ENCODE data around the gene EPAS1. TPM values are rescaled to one million over a fixed set of nuclear protein-coding genes. Genes with fewer than 3 reads are reported as not detected.

The EPAS1 gene
- total RNA-seq, 4 donors from 2014 or later, result 102 to 260 (median 167) TPM

- Histone ChIP-seq H3K4me3 (no peak overlapping the region), H3K27ac (peak overlapping the region in 1 of 4 donors; percentile 6), H3K4me1 (peaks cover 0 to 16% (median 4%) of the 10 kb centered on the region in 4 donors), H3K9me3 (no peaks in the 10 kb centered on the region), H3K27me3 (no peaks in the 10 kb centered on the region), H3K36me3 (peaks cover 0 to 17% (median 0%) of the 10 kb centered on the region in 4 donors)
- WGBS, 2 donors (ENCODE audit: low coverage in 1 of 2), result 68 to 75% methylated on average over 6 to 9 of the region's 9 CpGs
- intact Hi-C loops (cut with DNase I; ENCODE audit: low total_unique reads) (loop anchor here (10.0 kb wide), 1 partner anchor 385 kb away; no protein-coding TSS in a partner anchor), in situ Hi-C loops (cut with MboI; ENCODE audit: low pct_ligation_motif_present in 1 of 4, low pct_unique_long_range_greater_than_20kb in 1 of 4, low sequenced_read_pairs in 3 of 4) (loop anchor here in 1 of 4 donors (10.0 kb wide), 1 partner anchor 365 kb away; no protein-coding TSS in a partner anchor)
- DNase-seq, result no peak
- TF ChIP-seq POLR2A (IDR thresholded peaks at IDR 0.05), result no peak
- TF ChIP-seq CTCF (IDR thresholded peaks at IDR 0.05), result no peak
- TF ChIP-seq POLR2AphosphoS5 (IDR thresholded peaks at IDR 0.05), result peak in 1 of 3 donors; percentile 23
- no peak for TF ChIP-seq EP300 (IDR thresholded peaks at IDR 0.05; ENCODE audit: low read depth)
Observed at GRCh38 chr2:46379213-46380037, 82.2 kb downstream of the EPAS1 start.

- Histone ChIP-seq H3K27me3 (no peaks in the 10 kb centered on the region), H3K9me3 (no peaks in the 10 kb centered on the region), H3K27ac (peak overlapping the region in 1 of 4 donors; percentile 6), H3K4me3 (no peak overlapping the region), H3K36me3 (peaks cover 0 to 22% (median 0%) of the 10 kb centered on the region in 4 donors), H3K4me1 (peaks cover 0 to 16% (median 4%) of the 10 kb centered on the region in 4 donors)
- intact Hi-C loops (cut with DNase I; ENCODE audit: low total_unique reads) (no loop called here), in situ Hi-C loops (cut with MboI; ENCODE audit: low pct_ligation_motif_present in 1 of 4, low pct_unique_long_range_greater_than_20kb in 1 of 4, low sequenced_read_pairs in 3 of 4) (no loop called here)
- TF ChIP-seq POLR2AphosphoS5 (IDR thresholded peaks at IDR 0.05) (no peak), CTCF (IDR thresholded peaks at IDR 0.05) (no peak), EP300 (IDR thresholded peaks at IDR 0.05; ENCODE audit: low read depth) (no peak), POLR2A (IDR thresholded peaks at IDR 0.05) (no peak)
- WGBS, 2 donors (ENCODE audit: low coverage in 1 of 2), result 86 to 90% methylated on average over 1 to 22 of the region's 22 CpGs
- DNase-seq, result no peak
Observed at GRCh38 chr2:46380038-46380940, 83.1 kb downstream of the EPAS1 start.

- DNase-seq, result no peak
- no peaks in the 10 kb centered on the region for H3K27me3 ChIP-seq
- no peak overlapping the region for H3K27ac ChIP-seq
- no peaks in the 10 kb centered on the region for H3K9me3 ChIP-seq
- intact Hi-C loops (cut with DNase I; ENCODE audit: low total_unique reads), result no loop called here
- in situ Hi-C loops (cut with MboI; ENCODE audit: low pct_ligation_motif_present in 1 of 4, low pct_unique_long_range_greater_than_20kb in 1 of 4, low sequenced_read_pairs in 3 of 4), result no loop called here
- peaks cover 0 to 16% (median 4%) of the 10 kb centered on the region in 4 donors for H3K4me1 ChIP-seq
- H3K36me3 ChIP-seq, result peaks cover 0 to 22% (median 0%) of the 10 kb centered on the region in 4 donors
- no peak for TF ChIP-seq POLR2AphosphoS5 (IDR thresholded peaks at IDR 0.05)
- 89% methylated on average over 4 of the region's 8 CpGs; no CpG with 5 or more reads in 1 of the 2 donors for WGBS, 2 donors (ENCODE audit: low coverage in 1 of 2)
- H3K4me3 ChIP-seq, result no peak overlapping the region
Observed at GRCh38 chr2:46381263-46381849, 84.1 kb downstream of the EPAS1 start.

- Histone ChIP-seq H3K9me3 (no peaks in the 10 kb centered on the region), H3K4me1 (peaks cover 0 to 12% (median 4%) of the 10 kb centered on the region in 4 donors), H3K27ac (no peak overlapping the region), H3K36me3 (peaks cover 0 to 22% (median 0%) of the 10 kb centered on the region in 4 donors), H3K27me3 (no peaks in the 10 kb centered on the region), H3K4me3 (no peak overlapping the region)
- TF ChIP-seq CTCF (IDR thresholded peaks at IDR 0.05), result no peak
- no peak for TF ChIP-seq POLR2A (IDR thresholded peaks at IDR 0.05)
- TF ChIP-seq EP300 (IDR thresholded peaks at IDR 0.05; ENCODE audit: low read depth), result no peak
- no peak for TF ChIP-seq POLR2AphosphoS5 (IDR thresholded peaks at IDR 0.05)
- in situ Hi-C loops (cut with MboI; ENCODE audit: low pct_ligation_motif_present in 1 of 4, low pct_unique_long_range_greater_than_20kb in 1 of 4, low sequenced_read_pairs in 3 of 4) (no loop called here), intact Hi-C loops (cut with DNase I; ENCODE audit: low total_unique reads) (no loop called here)
- DNase-seq, result no peak
- 93% methylated on average over 8 of the region's 8 CpGs; no CpG with 5 or more reads in 1 of the 2 donors for WGBS, 2 donors (ENCODE audit: low coverage in 1 of 2)
Observed at GRCh38 chr2:46381871-46382270, 84.7 kb downstream of the EPAS1 start.

Measured in transverse colon (tissue), 4 donors.